ENCODE data around the gene LRCH1.
"Not testable (repeated sequence)": the region's sequence is repeated elsewhere in the genome, so short reads cannot be mapped to it uniquely, and the experiment has no call there.

Gene LRCH1

DNA sequence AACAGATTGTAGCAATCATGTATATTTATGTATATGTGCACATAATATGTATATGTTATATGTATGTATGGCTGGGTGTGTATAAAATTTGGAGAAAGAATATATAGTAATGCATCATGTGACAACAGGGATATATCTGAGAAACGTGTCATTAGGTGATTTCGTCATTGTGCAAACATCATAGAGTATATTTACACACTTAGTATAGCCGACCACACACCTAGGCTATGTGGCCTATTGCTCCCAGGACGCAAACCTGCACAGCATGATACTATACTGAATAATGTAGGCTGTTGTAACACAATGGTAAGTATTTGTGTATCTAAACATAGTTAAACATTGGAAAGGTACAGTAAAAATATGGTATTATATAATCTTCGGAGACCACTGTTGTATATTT lies 200.2 kb downstream of the LRCH1 start:
- DNase-seq (ENCODE audit: low read depth) = no peak

DNA sequence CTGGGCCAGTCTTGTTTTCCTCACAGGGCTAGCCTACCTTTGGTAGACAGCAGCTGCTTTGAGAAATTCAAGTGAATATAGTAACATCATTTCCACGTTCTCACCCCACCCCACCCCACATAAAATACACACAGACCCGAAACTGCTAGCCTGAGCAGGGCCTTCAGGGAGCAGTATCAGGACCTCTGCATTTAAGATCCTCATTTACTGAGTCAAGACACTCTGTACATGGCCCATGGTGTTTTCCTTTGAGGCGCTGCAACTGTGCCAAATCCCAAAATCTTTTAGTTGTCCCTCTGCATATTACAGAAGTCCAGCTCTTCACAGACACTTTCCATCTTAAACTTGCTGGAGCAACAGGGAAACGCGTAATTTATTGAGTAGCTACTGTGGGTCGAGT lies 200.9 kb downstream of the LRCH1 start:
- no peak for DNase-seq (ENCODE audit: low read depth)

DNA sequence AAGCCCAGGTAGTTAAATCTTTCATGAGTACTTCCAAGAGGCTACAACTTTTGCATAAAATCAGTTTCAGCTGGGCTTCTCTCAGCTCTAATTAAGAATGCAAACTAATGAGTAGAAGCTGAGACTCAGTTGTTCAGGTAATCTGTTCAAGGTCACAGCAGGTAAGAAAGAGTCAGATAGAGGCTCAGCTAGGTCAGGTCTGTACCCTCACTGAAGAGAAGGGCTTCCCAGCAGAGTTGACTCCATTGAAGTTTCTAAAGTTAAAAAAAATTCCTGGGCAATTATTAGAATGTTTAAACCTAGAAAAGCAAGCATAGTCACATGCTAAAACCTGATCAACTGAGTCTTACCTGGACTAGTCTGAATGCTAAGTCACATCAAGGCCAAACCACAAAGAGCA lies 201.8 kb downstream of the LRCH1 start:
- DNase-seq (ENCODE audit: low read depth) = no peak

DNA sequence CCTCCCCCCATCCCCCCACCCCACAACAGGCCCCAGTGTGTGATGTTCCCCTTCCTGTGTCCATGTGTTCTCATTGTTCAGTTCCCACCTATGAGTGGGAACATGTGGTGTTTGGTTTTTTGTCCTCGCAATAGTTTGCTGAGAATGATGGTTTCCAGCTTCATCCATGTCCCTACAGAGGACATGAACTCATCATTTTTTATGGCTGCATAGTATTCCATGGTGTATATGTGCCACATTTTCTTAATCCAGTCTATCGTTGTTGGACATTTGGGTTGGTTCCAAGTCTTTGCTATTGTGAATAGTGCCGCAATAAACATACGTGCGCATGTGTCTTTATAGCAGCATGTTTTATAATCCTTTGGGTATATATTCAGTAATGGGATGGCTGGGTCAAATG lies 202.5 kb downstream of the LRCH1 start:
- not testable (repeated sequence) for DNase-seq (ENCODE audit: low read depth)

DNA sequence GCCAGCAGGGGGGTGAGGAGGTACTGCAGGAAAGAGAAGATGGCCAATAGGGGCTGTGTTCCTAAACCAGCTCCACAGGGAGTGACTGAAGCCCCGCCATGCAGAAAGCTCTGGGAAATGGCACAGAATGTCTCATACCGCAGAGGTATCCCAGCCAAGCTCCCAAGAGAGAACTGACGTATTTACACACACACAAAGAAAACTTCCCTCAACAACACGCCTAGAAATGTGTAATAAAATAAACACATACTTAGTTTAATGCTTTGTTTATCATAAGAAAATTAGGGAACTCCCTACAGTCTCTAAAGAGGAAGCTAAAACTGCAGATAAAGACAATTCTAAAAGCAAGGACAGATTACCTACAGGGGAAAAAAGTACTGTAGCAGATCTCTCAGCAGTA lies 204.0 kb downstream of the LRCH1 start:
- no peak for DNase-seq (ENCODE audit: low read depth)

DNA sequence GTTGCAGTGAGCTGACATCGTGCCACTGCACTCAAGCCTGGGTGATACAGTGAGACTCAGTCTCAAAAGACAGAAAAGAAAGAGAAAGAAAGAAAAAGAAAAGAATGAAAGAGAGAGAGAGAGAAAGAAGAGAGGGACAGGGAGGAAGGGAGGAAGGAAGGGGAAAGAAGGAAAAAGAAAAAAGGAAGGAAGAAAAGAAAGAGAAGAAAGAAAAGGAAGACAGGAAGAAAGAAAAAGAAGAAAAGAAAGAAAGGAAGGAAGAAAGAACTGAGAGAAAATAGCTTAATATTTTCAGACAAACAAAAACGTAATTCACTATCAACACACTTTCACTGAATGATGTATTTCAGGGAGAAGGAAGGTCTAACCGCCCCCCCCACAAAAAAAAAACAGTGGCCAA lies 204.7 kb downstream of the LRCH1 start:
- no peak for DNase-seq (ENCODE audit: low read depth)

DNA sequence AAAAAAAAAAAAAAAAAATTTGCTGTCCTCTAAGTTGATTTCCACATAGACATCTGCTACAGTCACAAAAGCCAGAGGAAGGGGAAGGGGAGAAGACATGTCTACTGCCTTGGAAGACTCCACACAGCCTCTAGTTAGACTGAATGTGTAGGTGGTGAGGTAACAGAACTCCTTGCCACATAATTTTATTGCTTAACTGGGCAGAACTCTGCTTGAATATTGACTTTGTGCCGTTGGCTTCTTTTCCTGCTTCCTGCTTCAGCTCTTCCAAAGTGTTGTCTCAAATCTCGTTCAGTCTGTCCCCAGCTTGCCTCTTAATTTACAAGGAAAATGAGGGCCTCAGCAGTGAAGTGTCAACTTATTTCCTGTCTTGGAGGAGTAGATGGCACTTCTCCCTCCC lies 206.9 kb downstream of the LRCH1 start:
- no peak for DNase-seq (ENCODE audit: low read depth)

DNA sequence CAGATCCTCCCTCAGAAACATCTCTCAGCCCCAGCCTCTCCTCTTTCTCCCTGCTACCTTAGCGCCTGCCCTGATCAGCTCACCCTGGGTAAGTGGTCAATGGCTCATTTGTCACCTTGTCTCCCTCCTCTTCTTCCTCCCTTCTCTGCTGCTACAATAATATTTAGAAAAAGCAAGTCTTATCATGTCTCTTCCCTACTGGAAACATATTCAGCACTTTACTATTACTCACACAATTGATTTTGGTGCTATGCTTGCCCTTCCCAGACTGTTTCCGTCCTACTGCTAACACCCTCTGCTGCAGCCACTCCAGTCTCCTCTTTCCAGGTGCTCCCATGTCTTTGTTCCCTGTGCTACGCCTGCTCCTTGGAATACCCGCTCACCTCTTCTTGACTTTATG lies 208.2 kb downstream of the LRCH1 start:
- no peak for DNase-seq (ENCODE audit: low read depth)

DNA sequence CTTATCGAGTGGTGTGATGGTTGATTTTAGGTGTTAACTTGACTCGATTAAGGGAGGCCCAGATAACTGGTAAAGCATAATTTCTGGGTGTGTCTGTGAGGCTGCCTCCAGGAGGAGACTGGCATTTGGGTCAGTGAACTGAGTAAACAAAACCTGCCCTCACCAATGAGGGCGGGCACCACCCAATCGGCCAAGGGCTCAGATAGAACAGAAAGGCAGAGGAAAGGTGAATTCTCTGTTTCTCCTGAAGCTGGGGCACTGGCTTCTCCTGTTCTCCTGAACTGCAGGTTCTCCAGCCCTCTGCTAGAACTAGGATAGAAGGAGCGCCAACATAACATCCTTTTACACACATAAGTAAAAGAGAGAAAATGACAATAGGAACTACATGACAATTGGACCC lies 208.9 kb downstream of the LRCH1 start:
- no peak for DNase-seq (ENCODE audit: low read depth)

DNA sequence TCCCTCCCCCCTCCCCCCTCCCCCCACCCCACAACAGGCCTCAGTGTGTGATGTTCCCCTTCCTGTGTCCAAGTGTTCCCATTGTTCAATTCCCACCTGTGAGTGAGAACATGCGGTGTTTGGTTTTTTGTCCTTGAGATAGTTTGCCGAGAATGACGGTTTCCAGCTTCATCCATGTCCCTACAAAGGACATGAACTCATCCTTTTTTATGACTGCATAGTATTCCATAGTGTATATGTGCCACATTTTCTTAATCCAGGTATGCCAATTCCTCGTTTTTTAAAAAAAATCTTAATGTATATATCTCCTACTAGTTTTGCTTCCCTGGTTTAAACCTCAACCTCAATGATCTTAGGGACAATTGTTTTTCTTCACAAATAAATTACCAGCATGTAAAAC lies 217.0 kb downstream of the LRCH1 start:
- not testable (repeated sequence) for DNase-seq (ENCODE audit: low read depth)

DNA sequence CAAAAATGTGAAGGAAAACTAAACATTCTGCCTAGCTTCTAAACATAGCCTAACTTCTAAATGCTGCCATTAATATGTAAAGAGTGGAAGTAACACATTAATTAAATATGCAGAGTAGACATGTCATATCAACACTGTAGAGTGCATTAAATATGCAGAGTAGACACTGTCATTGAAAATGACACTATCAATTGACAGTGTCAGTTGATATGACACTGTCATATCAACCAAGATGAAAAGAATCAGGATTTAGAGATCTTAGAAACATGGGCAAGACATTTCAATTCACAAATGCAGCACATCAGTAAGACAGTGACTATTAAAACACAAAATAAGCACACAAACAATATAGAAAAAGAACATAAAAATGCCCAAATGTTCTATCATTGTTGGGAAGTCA lies 218.7 kb downstream of the LRCH1 start:
- no peak for DNase-seq (ENCODE audit: low read depth)

DNA sequence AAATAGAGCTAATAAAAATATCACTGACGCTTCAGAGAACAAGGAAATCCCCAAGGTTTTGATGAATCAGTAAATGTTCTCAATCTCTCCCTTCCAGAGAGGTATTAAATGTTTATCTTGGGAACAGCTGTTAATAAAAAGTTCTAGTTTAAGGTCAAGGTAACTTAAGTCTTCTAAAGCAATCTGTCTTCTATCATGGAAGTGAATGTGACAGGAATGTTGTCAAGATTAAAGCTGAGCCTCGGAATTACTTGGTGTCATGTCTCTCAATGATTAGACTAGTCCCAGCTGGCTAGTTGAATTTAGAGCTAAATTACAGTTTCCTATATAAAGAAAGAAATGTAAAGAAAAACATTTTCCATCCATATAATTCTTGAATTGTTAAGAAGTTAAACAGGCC lies 220.6 kb downstream of the LRCH1 start:
- DNase-seq (ENCODE audit: low read depth) = no peak

DNA sequence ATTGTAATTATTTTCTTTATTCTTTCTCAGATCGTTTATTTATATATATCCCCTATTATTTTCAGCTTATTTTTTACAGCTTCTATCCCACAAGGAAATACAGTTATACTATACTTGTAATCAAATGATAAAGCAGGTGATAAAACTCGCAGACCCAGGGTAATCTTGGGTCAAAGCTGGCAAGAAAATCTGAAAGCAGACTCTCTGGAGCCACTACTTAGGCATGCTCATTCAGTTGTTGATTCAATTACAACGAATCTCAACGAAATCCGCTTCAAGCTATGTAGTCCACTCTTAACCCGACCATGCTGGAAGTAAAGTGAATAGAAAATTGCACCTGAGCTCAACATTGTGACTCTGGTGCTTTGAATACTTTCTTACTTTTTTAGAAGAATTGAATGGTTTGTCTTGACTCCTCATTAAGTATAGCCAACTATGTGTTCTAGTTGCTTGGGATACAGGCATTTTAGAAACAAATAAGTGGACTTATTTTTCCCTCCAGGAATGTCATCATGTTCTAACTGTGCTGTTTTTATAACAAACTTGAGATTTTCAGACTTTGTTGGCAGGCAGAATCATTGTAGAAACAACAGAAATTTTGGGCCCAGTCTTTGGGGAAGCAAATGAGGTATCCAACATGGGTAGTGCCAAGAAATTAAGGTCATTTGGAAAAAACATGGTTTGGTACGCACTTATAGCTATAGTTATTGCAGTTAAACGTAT lies 222.6 kb downstream of the LRCH1 start:
- DNase-seq (ENCODE audit: low read depth) = no peak

DNA sequence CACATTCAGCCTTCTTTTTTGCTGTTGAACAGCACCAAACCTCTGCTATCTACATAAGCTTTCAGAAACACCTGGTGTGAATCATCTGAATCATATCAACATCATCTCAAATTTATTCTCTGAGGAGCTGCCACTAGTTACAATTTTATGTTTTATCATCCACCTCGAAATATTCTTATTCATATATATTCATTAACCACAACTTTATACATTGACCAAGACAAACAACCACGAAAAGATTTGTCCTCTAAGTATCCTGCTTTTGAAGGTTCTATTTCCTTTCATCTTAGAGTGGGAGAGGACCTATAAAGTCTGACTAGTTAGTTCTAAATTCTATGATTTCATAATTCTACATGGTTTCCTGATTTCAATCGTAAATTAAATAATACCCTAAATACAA lies 225.1 kb downstream of the LRCH1 start:
- DNase-seq (ENCODE audit: low read depth) = no peak

DNA sequence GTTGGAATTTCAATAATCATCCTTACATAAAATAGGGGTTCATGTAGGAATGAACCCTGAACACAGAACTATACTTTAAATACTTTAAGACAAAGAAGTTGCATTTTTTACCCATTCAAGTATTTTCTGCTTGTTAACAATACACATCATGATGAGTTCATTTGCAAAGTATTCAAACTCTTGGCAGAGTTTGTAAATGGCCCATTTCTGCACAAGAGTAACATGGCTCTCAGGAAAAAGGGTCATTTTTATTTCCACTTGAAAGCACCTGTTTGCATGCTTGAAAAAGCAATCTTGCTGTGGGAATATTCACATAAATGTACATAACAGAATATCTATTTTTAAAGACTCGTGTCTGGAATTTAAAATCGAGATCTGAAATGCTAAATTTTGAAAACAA lies 225.9 kb downstream of the LRCH1 start:
- DNase-seq (ENCODE audit: low read depth) = no peak

DNA sequence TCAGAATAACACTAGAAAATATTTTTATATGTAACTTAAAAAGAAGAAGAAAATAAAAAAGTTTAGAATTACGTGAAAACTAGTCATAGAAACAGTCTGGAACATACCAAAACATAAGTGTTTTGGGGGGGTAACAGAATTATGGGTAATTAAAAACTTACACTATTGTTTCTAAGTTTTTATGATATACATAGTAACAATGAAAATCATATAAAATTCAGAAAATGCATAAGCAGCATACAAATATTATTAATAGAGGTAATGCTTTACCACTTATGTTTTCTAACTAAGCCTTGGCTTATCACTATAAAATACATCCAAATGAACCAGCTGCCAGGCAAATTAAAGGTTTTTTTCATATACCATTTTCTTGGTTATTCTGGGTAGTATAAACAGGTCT lies 229.1 kb downstream of the LRCH1 start:
- no peak for DNase-seq (ENCODE audit: low read depth)

DNA sequence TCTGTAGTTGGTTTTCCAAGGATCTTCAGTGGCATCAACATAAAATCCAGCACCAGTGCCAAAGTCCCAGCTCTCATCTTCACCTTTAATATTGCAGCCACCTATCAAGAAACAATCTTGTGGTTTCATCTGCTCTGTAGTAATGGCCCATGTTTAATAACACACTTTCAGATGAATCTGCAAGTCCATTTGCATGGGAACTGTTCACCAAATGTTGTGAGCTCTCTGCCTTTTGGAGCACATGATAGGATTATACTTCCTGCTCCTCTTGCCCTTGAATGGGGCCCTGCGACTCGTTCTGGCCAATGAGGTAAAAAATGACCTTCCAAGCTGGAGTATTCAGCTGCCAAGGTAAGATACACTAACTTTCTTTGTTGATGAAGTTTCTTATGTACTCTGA lies 229.7 kb downstream of the LRCH1 start:
- no peak for DNase-seq (ENCODE audit: low read depth)

DNA sequence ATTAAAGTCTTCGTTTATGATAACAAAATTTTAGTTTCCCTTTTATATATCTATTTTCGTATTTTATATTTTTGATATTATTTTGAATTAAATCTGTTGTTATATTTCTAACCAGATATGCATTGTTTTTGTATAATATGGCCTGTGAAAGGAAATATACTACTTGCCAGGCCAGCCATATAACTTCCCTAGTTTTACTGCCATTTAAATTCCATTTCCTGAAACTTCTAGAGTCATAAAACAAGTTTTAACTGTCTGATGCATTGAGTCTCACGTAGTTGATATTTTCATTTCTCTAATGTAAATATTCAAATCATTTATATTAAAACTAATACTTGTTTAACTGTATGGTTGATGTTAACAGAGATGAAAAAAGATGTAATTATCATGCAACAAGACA lies 230.5 kb downstream of the LRCH1 start:
- no peak for DNase-seq (ENCODE audit: low read depth)

DNA sequence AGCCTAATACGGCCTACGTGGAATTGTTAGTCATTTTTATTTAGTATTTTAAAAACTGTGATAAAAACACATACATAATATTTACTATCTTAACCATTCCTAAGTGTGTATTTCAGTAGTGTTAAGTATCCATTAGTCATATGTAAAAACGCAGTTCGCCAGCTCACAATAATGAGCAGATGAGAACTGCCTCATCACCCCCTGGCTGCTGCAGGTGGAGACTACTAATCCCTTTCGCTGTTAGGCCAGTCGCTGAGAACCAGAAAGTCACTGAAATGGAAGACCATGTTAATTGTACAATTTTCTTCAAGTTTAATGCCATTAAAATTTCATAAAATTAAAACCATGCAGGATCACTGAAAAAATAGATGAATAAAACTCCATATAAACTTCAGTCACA lies 242.4 kb downstream of the LRCH1 start:
- DNase-seq (ENCODE audit: low read depth) = no peak

DNA sequence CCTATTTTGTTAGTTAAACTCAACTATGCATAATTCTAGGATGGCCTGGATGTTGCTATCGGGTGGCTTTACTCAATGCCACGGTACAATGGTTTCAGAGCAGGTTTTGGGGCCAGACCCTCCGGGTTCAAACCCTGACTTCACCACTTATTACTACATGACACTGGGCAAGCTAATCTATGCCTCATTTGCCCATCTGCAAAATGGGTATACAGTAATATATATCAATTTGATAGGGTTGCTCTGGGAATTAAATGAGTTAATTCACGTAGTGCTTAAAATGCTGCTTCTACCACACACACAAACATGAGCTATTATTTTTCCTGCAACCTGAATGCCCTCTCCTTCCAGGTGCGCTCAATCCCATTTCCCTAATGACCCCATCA lies 243.2 kb downstream of the LRCH1 start:
- DNase-seq (ENCODE audit: low read depth) = no peak

DNA sequence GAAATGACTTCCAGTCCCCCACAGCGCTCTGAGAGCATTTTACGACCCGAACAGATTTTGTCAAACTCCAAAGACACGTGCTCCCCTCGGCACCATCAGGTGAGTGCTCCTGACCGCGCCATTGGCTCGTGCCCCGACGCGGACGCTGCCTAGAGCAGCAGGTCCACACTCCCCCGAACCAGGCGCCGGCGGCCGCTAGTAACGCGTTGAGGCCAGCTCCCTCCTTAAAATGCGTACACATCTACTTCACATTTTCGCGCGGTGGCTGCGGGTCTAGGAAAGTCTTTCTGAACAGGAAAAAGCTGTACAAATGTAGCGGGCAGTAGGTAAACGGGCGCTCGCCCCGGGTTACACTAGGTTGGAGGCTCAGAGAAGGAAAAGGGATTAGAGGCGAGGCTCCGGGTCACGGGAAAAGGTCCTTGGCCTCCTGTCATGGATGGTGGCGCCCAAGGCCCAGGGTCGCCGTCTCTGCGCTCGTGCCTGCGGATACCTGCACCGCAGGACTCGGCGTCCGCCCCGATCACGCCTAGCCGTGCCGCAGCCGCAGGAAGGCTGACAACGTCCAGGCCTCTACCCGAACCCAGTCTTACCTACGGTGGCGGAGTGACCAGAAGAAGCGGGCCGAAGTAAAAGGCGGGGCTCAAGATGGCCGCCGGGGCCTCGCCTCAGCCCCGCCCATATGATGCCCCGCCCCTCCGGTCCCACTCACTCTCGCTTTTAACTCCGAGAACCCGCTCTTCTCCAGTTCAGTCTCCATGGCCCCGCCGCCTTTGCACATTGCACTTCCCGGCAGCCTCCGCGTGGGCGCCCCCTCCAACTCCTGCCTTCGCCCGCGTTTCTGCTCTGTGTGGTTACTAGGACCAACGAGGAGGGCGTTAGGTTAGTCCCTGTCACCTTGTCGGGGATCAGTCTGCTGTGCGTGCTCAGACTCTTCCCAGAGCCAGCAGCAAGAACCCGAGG lies 243.8 kb downstream of the LRCH1 start, which contains the start of gene ESD:
TSS of gene ESD (minus strand) at position 647 of the 960 bp plus-strand sequence. CDS start 5,748 bp downstream, outside the sequence.
- peak; percentile 90 for DNase-seq (ENCODE audit: low read depth)

DNA sequence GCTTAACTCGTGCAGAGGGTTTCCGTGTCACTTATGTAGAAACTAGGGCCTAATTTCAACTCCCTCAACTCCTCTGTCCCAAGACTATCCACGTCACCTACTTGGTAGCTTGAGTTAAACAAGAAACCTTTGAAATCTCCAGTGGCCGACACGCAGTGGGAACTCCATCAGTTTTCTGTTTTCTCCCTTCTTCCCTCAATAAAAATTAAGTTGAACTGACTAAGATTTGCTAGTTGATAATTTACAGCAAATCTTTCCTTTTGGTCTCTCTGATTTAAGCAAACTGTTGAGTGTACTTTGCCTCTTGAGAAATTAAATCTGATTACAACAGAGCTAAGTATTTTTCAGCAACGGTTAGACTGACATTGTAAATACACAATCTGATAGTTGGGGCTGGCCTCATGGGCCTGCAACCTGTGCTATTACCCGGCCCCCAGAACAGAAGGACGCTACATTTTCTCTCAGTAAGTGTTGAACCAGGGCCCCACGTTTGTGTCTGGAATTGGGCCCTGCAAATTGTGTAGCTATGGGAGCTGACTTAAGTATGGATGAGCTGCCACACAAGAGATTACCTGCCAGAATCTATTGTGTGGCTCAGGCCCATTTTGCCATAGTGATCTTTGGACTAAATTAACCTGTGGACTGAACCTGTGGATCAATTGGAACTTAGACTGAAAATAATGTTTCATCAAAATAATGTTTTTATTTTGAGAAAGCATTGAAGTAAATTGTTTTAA lies 244.7 kb downstream of the LRCH1 start:
- no peak for DNase-seq (ENCODE audit: low read depth)

DNA sequence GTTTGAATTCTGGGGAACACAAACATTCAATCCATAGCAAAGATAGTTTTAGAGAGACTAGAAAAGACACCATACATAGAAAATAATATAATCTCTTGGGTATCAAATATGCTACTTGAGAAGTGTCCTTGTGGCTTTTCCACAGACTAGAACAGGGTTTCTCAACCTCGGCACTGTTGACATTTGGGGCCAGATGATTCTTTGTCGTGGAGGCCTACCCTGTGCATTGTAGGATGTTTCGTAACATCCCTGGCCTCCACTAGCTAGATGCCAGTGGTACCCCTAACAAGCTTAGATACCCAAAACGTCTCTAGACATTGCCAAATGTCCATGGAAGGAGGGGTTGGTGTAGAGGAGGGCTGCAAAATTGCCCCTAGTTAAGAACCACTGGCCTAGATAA lies 246.2 kb downstream of the LRCH1 start:
- no peak for DNase-seq (ENCODE audit: low read depth)

All from activated T-cell treated with anti-CD3 and anti-CD28 coated beads for 48 hours (primary cell).